ENCODE measurements around the gene SPINK4.

The SPINK4 gene

DNA sequence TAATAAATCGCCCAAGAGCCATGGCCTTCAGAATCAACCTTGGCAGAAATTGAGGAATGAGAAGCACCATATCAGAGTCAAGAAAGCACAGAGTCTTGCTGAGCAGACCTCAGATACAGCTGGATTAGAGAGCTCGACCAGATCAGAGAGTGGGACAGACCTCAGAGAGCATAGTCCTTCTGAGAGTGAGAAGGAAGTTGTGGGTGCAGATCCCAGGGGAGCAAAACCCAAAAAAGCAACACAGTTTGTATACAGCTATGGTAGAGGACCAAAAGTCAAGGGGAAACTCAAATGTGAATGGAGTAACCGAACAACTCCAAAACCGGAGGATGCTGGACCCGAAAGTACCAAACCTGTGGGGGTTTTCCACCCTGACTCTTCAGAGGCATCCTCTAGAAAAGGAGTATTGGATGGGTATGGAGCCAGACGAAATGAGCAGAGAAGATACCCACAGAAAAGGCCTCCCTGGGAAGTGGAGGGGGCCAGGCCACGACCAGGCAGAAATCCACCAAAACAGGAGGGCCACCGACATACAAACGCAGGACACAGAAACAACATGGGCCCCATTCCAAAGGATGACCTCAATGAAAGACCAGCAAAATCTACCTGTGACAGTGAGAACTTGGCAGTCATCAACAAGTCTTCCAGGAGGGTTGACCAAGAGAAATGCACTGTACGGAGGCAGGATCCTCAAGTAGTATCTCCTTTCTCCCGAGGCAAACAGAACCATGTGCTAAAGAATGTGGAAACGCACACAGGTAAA, 54.9 kb downstream of the SPINK4 start:
- FAIRE-seq = no peak

- FAIRE-seq = no peak
Measured at GRCh38 chr9:33295571-33295970, 55.6 kb downstream of the SPINK4 start.

- FAIRE-seq = no peak
Measured at GRCh38 chr9:33297432-33297831, 57.5 kb downstream of the SPINK4 start.
